ENCODE results near the gene SSTR4.

DNA sequence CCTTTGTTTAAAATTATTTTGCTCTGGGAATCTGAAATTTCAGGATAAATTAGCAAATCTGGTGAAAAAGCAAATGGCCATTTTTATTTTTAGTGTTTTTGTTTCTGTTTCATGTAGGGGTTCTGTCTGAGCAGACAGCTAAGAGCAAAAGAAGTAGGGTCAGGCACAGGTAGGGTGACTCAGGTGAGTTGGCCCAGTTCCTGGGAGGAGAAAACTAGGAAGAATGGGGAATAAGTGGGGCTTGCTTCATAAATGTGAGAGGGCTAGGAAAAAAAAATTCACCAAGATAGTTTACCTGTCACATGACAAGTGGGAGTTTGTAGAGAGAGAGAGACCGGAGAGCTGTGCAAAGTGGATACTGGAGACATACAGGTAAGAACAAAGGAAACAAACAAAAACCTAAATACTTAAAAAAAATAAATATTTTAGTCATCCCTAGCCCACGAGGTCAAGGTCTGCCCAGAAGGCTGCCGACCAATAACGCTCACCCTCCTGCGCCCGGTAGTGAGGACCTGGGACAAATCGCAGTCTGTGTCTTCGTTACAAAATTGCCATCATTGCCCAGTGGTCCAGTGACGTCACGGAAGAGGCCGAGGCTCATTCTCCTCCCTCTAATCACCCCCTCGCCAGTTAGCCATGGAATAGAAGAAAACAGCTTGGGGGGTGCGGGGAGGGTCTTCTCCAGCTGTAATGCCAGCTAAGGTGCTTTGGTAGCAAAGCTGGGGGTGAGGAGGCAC lies 12.1 kb downstream of the SSTR4 start:
- TF ChIP-seq, protein P1, sequence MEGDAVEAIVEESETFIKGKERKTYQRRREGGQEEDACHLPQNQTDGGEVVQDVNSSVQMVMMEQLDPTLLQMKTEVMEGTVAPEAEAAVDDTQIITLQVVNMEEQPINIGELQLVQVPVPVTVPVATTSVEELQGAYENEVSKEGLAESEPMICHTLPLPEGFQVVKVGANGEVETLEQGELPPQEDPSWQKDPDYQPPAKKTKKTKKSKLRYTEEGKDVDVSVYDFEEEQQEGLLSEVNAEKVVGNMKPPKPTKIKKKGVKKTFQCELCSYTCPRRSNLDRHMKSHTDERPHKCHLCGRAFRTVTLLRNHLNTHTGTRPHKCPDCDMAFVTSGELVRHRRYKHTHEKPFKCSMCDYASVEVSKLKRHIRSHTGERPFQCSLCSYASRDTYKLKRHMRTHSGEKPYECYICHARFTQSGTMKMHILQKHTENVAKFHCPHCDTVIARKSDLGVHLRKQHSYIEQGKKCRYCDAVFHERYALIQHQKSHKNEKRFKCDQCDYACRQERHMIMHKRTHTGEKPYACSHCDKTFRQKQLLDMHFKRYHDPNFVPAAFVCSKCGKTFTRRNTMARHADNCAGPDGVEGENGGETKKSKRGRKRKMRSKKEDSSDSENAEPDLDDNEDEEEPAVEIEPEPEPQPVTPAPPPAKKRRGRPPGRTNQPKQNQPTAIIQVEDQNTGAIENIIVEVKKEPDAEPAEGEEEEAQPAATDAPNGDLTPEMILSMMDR (IDR thresholded peaks at IDR 0.05): no peak
- no peak for TF ChIP-seq POLR2A (IDR thresholded peaks at IDR 0.05)

Data from esophagus squamous epithelium (tissue), 4 donors.